Activated T-cell treated with anti-CD3 and anti-CD28 coated beads, Interleukin-2, amount 50 U/mL, for 1 hour (primary cell): ENCODE results near the gene LMAN1L.

Source experiments
- DNase-seq: peaks from one replicate; pipeline ENCODE4 v3.0.0-alpha.2; 2020

LMAN1L gene

DNA sequence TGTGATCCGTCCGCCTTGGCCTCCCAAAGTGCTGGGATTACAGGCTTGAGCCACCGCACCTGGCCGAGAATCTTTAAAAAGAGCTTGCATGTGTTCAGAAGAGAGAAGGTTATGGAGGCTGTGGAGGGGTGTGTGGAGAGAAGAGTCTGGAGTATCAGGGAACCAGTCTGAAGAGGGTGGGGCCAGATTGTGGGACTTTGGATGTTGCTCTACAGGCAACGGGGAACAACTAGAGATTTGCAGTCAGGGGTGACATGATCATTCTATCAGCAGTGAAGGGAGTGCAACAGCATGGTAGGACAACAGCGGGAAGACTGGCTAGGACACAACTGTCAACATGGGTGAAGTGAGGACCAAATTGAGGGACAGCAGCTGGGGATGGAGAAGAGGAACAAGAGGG is 51.7 kb downstream of the LMAN1L start:
- DNase-seq: no peak

DNA sequence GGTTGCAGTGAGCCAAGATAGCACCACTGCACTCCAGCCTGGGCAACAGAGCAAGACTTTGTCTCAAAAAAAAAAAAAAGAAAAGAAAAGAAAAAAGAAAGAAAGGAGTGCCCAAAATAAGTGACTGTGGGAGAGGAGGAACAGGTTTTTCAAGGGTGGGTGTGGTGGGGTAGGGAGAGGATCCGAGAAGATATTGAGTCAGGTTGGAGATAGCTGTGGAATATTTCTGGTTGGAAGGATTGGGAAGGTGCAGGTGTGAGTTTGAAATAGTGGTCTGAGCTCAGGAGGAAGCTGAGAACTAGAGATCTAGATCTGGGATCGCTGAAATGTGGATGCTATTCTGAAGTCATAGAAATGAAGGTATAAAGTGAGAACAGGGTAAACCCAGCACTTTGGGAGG is 52.7 kb downstream of the LMAN1L start:
- no peak for DNase-seq

DNA sequence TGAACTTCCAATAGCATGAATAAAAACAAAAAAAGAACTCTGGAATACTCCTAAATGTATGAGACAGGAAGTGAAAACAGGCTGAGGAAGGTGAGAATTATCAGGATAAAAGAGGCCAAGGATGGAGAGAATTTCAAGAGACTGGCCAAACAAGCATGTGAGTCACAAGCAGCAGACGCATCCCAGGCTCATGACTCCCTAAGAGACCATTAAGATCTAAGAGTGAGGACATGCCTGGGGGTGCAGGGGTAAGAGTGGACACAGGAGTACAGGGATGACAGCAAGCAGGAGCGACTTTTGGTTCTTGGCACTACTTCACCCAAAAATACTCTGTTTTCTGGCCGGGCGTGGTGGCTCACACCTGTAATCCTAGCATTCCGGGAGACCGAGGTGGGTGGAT is 53.5 kb downstream of the LMAN1L start:
- DNase-seq: no peak

DNA sequence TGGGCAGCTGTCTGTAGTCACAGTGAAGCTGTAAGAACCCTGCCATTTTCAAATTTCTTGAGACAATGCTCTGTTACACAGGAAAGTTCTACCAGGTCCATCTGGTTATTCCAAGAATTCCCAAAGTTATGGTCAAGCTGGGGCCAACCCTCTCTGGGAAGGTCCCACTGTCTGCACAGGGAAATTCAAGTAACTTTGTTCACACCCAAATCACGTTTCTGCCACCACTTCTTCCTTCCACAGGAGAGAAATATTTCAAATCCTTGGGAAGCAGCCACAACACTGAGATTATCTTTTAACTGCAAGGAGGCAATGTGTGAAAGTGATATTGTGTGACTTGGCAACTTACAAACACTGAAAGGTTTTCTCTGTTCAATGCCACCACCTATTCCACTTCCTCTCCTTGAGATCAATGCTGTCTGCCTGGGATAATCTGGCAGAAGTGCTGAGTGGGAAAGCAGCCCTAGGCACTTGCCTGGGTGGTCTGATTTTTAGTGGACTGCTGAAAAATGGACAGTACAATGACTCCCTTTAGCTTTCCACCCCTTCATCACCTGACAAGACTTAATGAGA is 54.9 kb downstream of the LMAN1L start:
- no peak for DNase-seq

DNA sequence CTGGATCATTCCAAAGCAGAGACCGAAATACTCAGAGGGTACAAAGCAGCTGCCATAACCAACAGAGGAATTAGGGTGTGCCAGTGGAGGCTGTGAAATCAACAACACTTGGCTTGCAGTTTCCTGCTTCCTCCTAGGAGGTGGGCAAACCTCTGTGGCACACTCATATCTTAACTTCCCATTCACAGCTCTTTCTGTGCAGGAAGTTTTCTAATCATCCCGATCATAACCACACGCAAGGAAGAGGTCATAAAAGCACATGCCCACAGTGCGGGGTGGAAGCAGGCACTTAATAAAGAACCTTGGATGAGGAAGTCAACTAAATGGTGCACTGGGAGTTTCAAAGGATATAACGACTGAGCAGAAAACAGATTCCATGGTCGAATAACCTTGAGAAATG is 55.4 kb downstream of the LMAN1L start:
- no peak for DNase-seq

DNA sequence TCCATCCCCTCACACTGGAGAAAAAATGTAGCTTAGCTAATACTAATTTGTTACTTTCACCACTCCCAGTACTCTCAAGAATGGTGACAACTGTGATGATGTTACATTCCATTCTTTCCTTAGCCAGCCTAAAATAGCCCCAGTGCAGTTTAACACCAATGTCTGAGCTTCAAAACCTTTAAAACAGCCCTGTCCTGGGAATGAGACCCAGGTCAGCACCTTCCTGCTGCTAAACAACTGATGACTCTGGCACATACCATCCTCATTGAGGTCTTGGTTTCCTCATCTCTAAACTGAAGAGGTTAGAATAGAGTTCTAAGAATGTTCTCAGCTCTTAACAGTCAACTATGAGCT is 56.7 kb downstream of the LMAN1L start:
- no peak for DNase-seq

DNA sequence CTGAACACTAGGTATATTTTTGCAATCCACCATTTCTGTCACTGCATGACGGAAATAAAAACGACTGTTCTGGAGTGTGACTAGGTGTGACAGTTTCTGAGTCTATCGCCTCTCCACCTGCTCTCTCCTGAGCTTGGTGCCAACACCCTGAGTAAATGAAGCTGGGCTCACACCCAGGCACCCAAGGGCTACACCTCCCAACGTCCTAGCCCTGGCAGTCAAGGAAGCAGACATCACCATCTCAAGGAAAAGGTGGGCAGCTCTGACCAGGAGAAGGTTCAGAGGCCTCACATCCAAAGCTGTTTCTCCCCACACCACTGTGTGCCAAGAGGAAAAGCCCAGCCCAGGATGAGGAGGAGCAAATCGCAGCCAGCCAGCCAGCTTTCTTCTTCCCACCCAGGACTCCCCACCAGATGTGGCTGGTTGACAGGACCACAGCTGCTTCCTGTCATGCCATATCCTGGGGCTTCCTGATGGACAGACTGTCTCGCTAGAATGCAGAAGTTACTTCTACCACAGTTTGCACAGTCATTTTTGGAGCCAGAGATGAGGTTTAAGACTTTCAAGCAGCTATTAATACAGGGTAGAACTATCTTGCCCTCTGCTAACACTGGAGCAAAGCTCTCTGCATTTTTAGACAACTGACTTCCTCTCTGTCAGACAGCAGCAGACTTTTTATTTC is 57.2 kb downstream of the LMAN1L start:
- no peak for DNase-seq

DNA sequence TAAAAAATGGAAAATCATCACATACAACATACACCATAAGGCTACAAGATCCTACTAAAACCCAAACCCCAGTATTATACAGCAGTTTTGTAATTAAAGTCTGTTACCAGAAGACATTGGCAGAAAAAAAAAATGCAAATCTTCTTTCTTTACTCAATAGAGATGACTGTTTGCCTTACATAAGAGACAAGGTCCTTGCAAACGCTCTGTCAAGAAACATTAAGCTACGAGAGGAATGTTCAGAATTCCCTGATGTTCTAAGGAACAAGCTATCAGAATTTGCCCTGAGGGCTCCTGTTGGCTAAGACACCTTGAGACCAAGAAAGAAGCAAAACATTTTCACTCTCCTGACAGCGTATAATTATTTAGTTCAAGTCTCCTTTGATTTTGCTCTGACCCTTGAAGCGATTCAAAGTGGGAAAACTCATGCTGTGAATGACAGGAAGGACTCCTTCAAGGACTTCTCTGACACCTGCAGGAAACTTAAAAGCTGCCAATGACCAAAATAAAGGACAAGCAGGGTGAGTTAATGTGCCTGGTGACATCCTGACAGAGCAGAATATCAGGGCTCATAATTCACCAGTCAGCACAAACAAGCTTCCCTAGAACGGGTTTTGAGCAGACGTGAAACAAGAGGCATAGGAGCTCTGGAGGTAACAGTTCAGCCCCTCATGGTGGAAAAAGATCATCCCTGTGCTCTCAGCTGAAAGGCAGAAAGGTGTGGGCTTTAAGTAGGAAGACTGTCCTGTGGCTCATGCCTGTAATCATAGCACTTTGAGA is 58.0 kb downstream of the LMAN1L start:
- DNase-seq: no peak

DNA sequence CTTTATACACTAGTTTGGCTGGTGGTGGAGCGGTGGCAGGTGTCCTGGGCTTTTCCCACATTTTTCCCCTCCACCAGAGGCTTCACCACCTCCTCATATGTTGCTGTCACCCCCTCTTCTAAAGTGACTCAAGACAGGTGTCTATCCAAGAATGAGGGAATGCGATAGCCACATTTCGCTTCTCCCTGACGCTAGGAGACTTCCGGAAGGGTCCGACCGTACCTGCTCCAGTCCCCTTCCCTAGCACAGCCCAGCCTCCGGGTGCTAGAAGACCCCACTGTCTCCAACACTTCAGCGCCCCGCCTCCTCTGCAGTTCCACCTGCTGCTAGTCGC is 60.0 kb downstream of the LMAN1L start:
- no peak for DNase-seq

DNA sequence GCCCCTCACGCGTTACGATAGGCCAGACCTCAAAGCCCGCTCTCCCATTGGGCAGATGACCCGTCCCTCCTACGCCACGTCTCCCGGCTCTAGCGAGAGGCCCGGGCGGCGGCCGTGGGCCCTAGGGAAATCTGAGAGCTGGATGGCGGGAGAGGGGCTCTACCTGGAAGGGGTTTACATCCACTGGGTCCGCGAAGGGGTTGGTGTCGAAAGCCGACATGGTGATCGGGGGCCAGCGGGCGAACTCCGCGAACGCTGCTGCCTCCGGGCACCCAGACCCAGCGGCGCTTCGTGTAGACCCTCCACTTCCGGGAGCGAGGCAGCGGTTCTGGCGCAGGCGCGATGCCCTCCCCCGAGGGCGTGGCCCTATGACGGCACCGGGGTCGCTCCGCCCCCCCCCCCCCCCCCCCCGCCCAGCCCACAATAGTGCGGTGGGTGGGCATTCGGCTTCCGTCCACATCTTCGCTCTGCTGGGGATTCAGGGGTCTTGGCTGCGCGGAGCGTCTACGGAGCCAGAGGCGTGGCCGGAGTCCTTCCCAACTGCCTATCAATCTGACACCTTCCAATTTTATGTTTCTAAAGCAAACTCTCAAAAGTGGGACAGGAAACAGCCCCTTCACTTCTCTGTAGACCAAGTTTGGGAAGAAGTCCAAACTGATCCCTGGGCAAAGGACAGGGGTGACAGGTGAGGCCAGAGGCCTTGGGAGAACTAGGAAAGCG is 60.6 kb downstream of the LMAN1L start, which contains the start of gene SCAMP2:
TSS of gene SCAMP2 (minus strand) at position 330 of the 720 bp plus-strand sequence. CDS start at position 220, 110 bp downstream.
- peak; percentile 90 for DNase-seq

DNA sequence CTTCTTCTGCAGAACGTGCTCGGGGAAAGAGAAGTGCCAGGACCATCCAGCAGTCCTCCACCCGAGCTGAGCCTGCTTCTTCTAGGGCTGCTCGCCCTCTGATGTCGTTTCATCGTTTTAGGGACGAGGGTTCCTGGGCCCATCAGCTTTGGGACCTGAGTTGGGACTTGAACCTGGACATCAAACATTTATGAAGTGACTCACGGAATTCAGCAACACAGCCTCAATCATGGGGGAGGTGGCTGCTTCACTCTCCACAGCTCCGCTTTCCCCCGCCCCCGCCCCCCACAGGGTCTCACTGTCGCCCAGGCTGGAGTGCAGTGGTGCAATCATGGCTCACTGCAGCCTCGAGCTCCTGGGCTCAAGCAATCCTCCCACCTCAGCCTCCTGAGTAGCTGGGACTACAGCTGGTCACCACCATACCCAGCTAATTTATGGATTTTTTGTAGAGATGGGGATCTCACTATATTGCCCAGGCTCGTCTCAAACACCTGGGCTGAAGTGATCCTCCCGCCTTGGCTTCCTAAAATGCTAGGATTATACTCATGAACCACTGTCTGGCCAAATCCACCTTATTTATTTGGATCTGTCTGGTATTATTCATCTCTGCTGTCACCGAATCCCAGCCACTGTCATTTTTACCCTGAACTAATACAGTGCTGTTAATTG is 61.3 kb downstream of the LMAN1L start:
- DNase-seq: no peak
